ENCODE measurements around the gene RIMKLB.
A peak's percentile ranks its signal among the peaks of the same experiment; 100 is the strongest.
"Not testable (repeated sequence)": the region's sequence is repeated elsewhere in the genome, so short reads cannot be mapped to it uniquely, and the experiment has no call there.

The RIMKLB gene

DNA sequence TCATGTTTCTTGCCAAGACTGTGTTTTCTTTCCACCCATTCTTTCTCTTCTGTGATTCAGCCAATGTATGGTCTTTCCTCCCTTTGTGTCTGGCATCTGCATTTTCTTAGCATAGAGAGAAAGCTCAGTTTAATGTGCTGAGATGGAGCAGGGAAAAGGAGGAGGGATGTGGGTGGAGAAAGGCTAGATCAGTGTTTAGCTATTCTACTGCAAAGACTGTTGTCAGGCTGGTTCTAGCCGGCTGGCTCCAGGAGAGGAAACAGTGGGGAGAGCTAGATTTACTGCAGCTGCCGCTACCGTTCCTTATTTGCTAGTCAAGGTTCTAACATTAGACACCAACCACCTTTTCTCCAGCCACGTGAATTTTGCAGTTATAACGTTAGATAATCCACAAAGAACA is 5.2 kb upstream of the RIMKLB start:
- DNase-seq = no peak

GRCh38 chr12:8695116-8695515 is 2.7 kb upstream of the RIMKLB start:
- DNase-seq = no peak

- DNase-seq = no peak
Measured at GRCh38 chr12:8696442-8697090, 1.2 kb upstream of the RIMKLB start.

DNA sequence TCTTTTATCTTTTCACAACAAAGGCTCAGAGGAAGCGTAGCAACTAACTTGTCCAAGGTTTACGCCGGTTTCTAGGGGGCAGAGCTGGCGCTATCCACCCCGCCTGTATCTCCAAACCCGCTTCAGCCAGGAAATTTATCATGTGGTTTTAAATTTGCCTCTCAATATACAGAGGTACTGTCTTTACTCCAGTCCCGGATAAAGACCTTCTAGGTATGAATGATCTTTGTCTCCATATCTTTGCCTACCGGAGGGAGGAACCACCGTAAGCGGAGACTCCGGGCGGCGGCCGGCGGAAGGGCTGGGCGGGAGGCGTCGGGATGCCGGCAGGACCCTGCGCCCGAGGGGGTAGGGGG is 693 bp upstream of the RIMKLB start:
- peak in 1 of 2 experiments; percentile 64 for DNase-seq

DNA sequence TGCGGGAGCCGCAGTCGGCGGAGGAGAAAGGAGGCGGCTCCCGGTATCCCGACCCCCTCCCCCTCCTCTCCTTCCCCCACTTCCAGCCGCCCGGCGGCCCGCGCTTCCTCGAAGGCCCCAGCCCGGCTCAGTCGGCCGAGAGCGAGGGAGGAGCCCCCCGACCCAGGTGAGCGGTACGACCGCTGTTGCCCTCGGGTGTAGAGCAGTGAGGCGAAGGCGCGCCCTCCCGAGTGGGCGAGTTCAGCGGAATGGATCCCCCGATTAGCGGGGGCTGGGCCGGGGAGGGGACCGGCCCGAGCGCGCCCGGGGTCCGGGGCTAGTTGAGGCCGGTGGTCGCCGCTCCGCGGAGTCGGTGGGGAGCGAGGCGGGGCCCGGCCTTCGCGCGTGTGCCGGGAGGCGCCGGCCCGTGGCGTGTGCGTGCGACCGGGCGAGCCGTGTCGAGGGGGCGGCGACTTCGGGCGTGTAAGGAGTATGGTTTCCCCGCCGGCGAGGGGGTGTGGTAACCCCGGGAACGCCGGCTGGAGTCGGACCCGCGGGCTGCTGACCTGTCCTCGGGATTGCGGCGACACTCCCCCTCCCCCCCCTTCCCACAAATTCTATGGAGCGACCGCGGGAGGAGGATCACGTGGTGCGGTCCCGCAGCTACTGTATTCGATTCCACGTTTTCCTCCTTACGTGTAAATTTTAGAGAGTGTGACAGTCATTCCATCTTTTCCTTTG is 501 bp downstream of the RIMKLB start:
- peak in 1 of 2 experiments; percentile 30 for DNase-seq

GRCh38 chr12:8698879-8699278 is 1.1 kb downstream of the RIMKLB start:
- DNase-seq = no peak

- no peak for DNase-seq
Measured at GRCh38 chr12:8699714-8700113, 1.9 kb downstream of the RIMKLB start.

- no peak for DNase-seq
Measured at GRCh38 chr12:8701046-8701660, 3.4 kb downstream of the RIMKLB start.

- no peak for DNase-seq
Measured at GRCh38 chr12:8702159-8702558, 4.4 kb downstream of the RIMKLB start.

DNA sequence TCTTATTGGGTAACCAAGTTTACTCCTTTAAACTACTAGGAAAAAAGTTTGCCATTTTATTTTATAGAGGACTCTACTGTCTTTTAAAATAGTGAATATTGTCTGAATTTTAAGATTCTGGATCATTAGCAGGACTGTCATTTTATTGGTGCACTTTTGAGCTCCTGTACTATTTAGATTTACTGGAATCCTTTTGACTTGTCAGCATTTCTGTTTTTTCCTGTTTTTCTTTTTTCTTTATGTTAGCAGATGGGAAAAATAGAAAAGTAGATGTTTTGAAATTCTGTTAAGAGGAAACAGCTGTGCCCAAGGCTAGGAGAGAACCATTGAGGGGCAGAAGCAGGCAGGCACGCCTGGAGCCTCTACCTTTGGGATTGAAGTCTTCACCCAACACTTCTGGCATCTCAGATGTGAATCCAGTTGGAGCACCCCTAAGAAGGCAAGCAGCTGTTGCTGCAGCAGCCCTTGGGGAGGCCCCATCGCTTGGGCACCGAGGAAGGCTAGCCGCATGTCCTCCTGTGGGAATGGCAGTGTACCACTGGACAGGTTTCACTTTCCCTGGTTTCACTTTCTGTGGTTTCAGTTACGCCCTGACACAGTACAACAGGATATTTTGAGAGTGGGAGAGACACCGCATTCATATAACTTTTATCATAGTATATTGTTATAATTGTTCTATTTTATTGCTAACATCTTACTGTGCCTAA is 11.5 kb downstream of the RIMKLB start:
- DNase-seq = no peak

DNA sequence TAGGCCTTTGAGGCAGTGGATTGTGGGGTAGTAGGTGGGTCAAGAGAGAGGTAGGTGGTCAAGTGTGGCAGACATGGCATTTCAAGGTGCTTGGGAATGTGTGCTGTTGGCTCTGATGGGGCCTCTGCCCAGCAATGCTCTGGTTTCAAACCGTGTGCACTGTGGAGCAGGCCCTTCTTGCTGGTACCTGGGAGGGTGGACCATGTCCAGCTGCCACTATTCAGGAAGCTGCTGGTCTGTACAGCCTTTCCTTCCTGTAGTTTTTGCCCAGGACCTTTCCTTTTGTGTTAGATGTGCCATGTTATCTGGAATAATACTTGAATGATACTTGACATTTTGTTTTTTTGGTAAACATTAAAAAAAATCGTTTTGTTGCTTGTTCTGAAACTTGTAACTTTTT is 14.8 kb downstream of the RIMKLB start:
- no peak for DNase-seq

DNA sequence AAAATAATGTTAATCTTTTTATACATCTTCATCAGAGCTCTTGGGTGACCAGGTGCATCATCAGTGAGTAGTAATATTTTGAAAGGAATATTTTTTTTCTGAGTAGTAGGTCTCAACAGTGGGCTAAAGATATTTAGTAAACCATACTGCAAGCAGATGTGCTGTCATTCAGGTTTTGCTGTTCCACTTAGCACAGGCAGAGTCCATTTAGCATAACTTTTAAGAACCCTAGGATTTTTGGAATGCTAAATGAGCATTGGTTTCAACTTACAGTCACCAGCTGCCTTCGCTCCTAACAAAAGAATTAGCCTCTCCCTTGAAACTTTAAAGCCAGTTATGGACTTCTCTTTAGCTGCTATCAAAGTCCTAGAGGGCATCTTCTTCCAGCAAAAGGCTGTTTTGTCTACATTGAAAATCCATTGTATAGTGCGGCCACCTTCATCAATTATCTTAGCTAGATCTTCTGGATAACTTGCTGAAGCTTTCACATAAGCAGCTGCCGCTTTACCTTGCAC is 24.6 kb downstream of the RIMKLB start:
- peak in 1 of 2 experiments; percentile 59 for DNase-seq

GRCh38 chr12:8734873-8735381 is 37.1 kb downstream of the RIMKLB start:
- DNase-seq = no peak

- DNase-seq = no peak
Measured at GRCh38 chr12:8742501-8742900, 44.7 kb downstream of the RIMKLB start.

- not testable (repeated sequence) for DNase-seq
Measured at GRCh38 chr12:8743121-8743520, 45.3 kb downstream of the RIMKLB start.

DNA sequence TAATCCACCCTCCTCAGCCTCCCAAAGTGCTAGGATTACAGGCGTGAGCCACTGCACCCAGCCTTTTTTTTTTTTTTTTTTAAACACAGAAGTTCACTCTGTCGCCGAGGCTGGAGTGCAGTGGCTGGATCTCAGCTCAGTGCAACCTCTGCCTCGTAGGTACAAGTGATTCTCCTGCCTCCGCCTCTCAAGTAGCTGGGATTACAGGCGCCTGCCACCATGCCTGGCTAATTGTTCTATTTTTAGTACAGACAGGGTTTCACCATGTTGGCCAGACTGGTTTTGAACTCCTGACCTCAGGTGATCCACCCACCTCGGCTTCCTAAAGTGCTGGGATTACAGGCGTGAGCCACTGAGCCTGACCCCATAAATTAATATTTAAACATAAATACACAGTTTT is 47.8 kb downstream of the RIMKLB start:
- DNase-seq = not testable (repeated sequence)

DNA sequence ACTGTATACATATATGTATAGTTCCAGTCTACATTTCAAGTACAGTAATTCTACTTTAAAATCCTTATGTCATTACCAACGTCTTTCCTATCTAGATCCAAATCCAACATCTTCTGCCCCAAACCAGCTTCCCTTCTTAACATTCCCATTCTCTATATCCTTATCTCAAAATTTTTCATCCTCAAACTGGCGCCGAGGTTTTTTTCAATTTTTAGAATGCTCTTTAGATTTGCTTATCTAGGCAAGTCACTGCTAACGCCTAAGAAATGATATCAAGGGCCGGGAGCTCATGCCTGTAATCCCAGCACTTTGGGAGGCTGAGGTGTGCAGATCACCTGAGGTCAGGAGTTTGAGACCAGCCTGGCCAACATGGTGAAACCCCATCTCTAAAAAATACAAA is 48.3 kb downstream of the RIMKLB start:
- DNase-seq = no peak

GRCh38 chr12:8760076-8760475 is 62.3 kb downstream of the RIMKLB start:
- not testable (repeated sequence) for DNase-seq

- DNase-seq = not testable (repeated sequence)
Measured at GRCh38 chr12:8762701-8763100, 64.9 kb downstream of the RIMKLB start.

DNA sequence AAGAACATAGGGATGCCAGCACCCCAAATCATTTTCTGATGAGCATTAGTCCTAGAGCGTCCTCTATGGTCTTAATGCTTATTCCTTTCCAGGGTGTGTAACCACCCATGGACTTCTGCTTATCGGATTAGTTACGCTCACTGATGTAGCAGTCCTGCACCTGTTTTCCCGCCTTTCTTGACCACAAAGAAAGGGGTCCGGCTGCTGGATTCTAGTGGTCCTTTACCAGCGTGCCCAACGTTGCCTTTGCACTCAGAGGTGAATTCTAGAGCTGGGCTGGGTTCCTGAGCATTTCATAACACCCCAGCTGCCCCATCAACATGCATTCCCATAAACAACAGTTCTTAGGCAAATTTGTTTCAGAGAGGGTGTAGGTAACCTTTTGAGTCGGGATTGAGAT is 68.3 kb downstream of the RIMKLB start:
- not testable (repeated sequence) for DNase-seq

- no peak for DNase-seq
Measured at GRCh38 chr12:8770499-8770898, 72.7 kb downstream of the RIMKLB start.

- no peak for DNase-seq
Measured at GRCh38 chr12:8771072-8771471, 73.3 kb downstream of the RIMKLB start.

- no peak for DNase-seq
Measured at GRCh38 chr12:8773461-8773860, 75.7 kb downstream of the RIMKLB start.
